ENCODE results near the gene GMCL2.

DNA sequence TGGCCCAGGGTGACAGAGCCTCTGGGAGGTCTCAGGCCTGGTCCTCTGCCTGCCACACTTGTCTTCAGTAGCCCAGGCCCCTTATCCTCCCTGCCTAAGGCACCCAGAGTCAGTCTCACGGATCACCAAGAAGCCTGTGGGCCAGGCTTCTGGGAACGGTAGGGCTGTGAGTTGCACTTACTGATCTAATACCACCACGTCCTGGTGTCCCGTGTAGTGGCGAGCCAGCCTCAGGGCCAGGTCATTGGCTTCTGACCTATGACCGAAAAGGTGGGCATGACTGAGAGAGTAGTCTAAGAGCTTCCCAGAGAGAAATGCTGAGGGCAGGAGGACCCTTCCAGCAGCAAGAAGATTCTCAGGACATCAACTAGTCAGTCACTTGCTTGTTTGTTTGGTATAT is 38.0 kb upstream of the GMCL2 start:
- no peak for TF ChIP-seq CTCF (IDR thresholded peaks at IDR 0.05 in 2 of 3, conservative IDR thresholded peaks at IDR 0.05 in 1 of 3; ENCODE audit: borderline replicate concordance in 1 of 3, insufficient read depth in 1 of 3, low read depth in 2 of 3, low read length in 2 of 3)
- TF ChIP-seq POLR2AphosphoS5 (IDR thresholded peaks at IDR 0.05; ENCODE audit: low read depth, low read length) = no peak; the same call in 1 of the 2 replicates
- no peak for TF ChIP-seq FOSL1 (IDR thresholded peaks at IDR 0.05; ENCODE audit: low read depth)
- no peak for TF ChIP-seq EZH2 (IDR thresholded peaks at IDR 0.05)
- TF ChIP-seq RAD21 (IDR thresholded peaks at IDR 0.05; ENCODE audit: low read depth) = no peak
- no peak for TF ChIP-seq POLR2A (IDR thresholded peaks at IDR 0.05; ENCODE audit: borderline replicate concordance, extremely low read depth, insufficient read depth, insufficient read length)
- no peak for TF ChIP-seq MAX (IDR thresholded peaks at IDR 0.05)
- no peak for TF ChIP-seq ZNF274 (IDR thresholded peaks at IDR 0.05; ENCODE audit: low read depth, low read length)
